Measurements from ENCODE around the gene ANXA4.
A peak's percentile ranks its signal among the peaks of the same experiment; 100 is the strongest.
"Not testable (repeated sequence)": the region's sequence is repeated elsewhere in the genome, so short reads cannot be mapped to it uniquely, and the experiment has no call there.

ANXA4 gene

DNA sequence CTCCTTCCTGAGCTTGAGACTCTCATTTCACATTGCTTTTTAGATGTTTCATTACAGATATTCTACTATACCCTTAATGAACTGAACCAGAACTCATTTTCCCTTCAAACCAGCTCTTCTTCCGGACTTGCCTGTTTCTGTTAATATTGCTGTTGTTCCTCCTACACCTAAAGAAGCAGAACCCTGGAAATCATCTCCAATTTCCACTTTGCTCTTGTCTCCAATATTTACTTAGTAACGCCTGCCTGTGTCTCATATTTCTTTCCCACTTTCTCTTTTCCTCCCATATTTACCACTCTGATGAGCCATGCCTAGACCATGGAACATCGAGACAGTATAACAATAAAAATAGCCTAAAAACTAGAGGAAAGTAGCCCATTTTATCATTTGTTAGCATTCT is 69.7 kb downstream of the ANXA4 start:
- DNase-seq, result no peak

DNA sequence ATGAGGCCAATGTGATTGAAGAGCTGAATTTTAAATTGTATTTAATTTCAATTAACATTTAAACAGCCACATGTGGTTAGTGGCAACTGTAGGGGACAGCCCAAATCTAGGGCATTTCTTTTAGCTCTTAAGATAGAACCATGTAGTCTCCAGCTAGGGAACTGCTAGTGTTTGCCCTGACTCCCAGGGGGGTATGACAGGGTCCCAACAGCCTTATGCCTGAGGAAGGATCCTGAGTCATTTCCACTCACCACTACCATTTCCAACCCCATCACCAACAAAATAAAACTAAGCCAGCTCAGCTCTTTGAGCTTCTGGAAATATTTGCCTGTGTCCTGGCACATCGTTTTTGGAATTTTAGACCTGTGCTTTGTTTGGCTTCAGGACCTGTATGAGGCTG is 73.8 kb downstream of the ANXA4 start:
- no peak for DNase-seq

DNA sequence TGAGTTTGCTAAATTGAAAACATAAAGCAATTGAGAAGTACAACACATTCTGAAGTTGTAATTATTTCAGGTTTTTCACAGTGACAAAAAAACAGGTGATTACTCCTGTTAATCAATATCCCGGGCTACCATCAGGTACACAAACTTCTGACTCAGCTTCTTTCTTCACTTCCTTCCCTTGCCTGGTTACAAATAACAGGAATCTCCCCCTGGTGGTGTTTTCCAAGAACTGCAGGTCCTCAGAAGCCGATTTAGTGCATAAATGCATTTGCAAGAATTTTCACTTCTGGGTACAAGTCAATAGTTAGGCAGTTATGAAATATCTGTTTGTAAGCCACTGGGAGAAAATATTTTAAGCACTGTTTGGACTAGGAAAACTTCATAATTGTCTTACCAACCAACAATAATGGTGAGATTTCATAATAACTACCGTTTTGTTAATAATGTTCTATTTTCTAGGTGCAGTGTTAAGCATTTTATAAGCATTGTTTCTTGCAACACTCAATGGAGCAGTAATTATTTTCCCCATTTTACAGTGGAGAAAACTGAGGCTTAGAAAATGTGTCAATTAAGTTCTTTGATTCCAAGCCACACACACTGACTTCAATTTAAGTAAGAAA is 75.1 kb downstream of the ANXA4 start:
- peak; percentile 72 for DNase-seq

DNA sequence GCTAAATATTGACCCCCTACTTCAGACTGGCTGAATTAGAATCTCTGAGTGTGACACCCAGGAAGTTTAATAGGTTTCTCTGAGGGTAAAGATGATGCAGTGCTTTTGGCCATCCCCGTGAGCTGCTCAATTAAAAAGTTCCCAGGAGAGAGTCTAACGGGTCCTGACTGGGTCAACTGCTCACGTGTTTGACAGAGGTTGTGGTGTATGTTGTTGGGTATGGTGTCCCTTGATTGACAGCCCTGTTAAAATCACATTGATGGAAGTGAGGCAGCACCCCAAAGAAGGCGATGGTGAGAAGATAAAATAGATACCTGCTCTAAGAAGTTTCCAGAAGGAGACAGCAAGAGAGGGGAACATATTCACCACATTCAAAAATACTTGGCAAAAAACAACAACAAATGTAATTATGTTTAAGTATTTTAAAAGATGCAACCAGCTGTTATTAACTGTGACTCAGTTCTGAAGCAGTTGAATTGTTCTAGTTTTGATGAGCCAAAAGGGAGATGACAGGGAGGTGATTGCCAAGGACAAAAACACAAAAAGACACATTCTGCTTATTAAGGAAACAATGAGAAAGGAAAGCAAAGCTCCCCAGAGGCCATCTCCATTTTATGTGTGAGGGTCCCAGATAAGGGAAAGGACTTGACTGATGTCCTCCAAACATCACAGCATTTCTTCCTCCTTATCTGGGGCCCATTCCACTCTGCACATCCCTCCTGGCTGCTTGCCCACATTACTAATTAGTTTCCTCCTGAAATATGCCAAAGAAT is 76.0 kb downstream of the ANXA4 start:
- no peak for DNase-seq

DNA sequence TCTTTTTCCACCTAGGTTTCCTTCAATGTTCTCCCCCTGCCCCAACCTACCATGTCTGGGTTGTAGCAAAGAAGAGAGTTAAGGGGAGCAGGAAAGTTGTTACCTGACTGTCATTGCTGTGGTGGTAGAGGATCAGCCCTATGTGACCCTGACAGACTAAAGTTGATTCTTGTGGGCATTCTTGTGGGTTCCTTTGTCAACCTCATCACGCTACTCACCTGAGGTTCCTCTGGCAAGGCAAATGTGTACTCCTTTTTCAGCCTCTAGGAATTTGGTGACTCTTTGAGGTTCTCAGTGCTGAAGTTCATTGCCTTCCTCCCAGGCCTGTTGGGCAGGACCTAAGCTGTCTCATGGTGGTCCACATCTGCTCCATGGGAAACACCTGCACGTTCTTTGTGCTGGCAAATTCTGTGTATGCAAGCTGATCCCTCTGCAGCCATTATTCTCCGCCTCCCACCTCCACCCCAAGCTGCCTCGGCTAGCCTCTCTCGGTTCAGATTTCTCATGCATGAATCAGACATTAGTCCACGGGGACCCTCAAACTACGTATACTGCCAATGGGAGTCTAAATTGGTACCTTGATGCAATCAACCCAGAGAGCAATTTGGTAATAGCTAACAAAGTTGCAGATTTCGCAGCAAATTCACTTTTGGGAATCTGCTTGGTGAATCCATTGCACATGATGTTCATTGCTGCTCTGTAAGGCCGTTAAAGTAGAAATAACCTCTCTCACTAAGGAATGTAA is 86.0 kb downstream of the ANXA4 start:
- no peak for DNase-seq

DNA sequence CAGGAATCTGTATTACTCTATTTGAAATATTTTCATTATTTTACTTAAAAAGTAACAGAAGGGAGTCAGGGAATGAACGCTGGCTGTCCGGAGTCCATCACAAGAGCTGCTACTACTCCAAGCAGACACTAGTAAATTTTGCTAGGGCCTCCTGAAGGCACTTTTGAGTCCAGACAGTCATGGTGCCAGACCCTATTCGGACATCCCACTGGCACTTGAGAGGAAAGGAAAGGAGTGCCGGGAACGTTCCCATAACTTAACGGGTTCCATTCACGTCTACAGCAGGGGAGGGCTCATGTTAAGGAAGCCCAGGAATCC is 87.0 kb downstream of the ANXA4 start:
- no peak for DNase-seq

DNA sequence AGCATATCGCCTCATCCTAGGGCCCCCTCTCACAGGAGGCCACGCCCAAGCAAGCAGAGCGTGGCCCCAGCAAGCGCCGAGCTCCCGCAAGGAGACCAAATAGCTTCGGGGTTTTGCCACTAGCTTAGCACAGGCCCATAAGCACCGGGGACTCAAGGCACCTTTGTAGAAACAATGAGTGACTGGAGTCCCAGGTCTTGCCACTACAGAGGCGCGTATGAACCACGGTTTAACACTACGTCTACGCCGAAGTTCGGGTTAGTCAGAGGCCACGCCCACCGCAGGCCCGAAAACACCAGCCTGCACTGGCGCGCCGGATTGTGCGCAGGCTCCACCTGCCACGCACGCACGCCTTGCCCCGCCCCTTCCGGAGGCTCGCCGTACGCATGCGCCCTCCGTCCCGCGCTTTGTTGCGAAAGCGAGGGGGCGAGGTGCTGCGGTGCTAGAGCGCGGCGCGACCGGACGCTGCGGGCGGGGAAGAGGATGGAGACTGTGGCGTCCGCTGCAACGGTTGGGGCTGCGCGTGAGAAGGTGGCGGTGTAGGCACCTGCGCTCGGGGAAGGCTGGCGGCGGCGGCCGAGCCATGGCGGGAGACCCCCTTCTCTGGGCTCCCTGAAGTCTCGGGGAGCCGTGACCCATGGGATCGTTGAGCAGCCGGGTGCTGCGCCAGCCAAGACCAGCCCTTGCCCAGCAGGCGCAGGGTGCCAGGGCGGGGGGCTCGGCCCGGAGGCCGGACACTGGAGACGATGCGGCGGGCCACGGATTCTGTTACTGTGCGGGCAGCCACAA is 87.5 kb downstream of the ANXA4 start, which contains the start of gene GMCL1:
Gene GMCL1, plus strand, starts transcription at position 405 of the 789 bp plus-strand sequence. Its CDS starts 233 bp downstream, at position 638.
- DNase-seq, result peak; percentile 98

DNA sequence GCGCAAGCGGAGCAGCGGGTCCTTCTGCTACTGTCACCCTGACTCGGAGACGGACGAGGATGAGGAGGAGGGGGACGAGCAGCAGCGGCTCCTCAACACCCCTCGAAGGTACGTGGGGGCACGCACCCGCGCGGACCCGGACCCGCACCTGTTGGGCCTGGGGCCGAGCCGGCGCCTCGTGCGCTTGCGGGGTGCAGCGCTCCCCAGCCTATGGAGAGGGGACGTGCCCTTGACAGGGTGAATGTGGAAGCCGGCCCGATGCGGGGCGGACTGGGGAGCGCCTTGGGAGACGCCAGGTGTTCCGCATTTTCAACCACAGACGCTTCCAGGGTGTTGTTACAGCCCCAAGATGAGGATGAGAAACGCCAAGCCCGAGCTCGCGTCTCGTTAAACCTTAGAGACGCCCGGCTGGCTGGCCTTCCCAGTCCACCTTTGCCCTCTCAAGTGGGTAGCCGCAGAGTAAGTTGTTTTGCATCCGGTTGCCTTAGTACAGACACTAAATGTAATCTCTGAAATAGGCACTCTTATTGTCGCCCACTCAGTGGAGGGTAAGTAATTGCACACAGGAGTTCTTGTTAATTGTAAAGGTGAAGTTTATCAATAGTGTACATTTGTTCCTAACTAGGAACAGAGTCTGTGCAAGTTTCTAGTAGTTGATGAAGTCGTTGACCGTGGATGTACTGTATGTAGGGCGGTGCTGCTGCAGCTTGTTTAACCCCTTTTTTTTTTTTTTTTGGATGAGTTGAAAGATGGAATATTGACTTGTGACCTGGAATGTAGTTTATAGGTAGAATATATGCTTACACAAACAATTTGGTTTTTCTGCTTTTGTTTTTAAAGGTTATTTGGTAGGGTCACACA is 88.3 kb downstream of the ANXA4 start:
- peak; percentile 35 for DNase-seq

DNA sequence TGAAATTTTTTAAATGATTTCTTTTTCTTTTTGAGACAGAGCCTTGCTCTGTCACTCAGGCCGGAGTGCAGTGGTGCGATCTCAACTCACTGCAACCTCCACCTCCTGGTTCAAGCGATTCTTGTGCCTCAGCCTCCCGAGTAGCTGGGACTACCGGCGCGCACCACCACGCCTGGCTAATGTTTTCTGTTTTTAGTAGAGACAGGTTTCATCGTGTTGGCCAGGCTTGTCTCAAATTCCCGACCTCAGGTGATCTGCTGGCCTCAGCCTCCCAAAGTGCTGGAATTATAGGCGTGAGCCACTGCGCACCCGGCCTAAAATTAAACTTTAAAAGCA is 88.9 kb downstream of the ANXA4 start:
- DNase-seq, result not testable (repeated sequence)

DNA sequence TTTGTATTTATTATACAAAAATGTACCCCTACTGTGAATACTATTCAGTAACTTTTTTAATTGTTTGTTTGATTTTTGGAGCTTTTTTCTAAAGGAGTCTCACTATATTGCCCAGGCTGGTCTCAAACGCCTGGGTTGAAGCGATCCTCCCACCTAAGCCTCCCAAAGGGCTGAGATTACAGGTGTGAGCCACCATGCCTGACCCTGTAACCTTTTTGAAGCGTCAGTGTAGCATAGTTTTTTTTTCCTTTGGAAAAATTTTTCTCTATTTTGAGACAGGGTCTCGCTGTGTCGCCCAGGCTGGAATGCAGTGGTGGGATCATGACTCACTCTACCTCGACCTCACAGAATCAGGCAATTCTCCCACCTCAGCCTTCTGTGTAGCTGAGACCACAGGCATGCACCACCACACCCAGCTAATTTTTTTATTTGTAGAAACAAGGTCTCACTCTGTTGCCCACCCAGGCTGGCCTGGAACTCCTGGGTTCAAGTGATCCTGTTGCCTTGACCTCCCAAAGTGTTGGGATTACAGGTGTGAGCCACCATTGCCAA is 89.5 kb downstream of the ANXA4 start:
- no peak for DNase-seq

DNA sequence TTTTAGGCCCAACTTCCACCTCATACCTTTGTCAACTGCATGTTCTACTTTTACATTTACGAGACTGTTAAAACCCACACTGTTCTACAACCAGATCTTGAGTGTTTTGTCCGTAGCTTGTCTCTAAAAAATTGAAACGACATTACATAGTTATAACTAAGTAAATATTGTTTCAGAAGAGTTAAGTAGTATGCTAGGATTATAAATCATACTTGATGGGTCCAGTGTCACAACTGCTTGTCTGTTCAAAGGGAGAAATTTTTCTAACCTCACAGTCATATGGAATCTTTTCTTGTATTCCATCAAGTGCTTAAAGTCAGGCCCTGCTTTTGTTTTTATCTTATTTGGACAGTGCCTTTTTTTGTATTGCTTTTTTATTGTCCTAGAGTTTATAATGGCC is 91.8 kb downstream of the ANXA4 start:
- DNase-seq, result no peak

DNA sequence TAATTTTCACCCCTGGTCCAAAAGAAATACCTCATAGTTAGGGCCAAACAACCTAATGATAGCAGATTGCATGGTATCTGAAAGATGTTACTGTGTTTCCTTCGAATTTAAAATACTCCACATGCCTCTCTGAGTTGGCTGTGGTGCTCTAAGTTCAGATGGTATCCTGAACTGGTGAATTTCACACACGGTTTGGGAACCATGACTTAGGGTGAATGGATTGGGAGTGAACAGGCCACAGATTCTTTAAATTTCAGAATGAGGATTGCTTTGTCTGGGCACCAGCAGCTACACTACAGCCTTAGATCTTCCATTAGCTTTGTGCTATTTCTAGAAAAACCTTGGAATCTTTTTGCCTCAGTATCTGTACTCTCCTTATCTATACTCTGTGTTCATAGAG is 93.7 kb downstream of the ANXA4 start:
- no peak for DNase-seq

DNA sequence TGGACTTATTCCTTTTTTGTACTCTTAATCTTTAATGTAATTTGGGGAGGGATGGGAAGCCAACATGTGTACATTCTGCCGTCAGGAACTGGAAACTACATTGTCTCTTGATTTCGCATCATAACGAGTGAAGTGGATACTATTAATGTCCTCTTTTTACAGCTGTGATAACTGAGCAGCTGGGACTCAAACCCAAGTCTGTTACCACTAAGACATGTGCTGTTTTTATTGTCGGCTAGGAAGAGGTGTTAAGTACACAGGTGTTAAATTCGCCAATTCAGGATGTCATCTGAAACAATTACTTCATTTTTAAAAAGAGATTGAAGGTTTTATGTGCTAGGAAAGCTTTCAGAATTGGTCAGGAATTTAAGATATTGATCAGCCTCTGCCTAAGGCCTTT is 94.4 kb downstream of the ANXA4 start:
- no peak for DNase-seq

DNA sequence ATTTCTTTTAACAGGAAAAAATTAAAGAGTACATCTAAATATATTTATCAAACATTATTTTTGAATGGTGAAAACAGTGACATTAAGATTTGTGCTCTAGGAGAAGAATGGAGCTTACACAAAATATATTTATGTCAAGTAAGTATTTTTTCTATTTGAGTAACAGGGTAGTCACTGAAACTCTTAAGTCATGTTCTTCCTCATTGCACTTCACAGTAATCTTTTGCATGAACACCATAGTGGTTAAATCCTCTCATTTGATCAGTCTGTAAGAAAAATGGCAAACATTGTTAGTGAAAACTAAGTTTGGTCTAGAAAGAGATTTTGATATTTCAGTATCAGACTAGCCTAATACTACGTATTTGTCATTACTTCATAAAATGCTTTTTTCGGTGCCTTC is 95.6 kb downstream of the ANXA4 start:
- no peak for DNase-seq

DNA sequence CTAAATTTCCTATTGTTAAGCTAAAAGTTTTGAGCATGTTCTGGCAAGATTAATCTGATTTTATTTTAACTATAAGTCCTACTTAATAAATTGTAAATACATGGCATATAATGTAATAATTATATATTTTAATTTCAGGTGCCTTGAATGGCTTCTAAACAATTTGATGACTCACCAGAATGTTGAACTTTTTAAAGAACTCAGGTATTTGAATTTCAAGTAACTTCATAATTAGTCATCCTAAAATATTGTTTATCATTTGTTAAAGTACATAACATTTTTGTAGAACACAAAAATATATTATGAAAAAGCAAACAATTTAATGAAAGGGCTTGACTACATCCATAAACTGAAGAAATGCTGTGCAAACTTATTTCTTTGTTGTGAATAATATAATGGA is 102.1 kb downstream of the ANXA4 start:
- no peak for DNase-seq

DNA sequence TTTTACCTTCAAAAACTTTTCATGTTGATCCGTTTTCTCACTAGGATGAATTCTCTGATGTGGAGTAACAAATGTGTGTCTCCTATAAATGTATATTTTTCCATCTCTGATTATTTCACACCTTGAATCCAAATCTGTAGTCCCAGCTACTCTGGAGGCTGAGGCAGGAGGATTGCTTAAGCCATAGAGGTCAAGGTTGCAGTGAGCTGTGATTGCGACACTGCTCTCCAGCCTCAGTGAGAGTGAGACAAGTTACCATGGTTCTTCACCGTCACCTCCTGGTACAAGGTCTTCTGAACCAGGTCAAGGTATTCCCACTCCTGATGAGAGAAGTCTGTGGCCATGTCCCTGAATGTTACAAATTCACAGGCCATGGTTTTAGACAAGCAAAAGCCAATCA is 102.6 kb downstream of the ANXA4 start:
- no peak for DNase-seq

DNA sequence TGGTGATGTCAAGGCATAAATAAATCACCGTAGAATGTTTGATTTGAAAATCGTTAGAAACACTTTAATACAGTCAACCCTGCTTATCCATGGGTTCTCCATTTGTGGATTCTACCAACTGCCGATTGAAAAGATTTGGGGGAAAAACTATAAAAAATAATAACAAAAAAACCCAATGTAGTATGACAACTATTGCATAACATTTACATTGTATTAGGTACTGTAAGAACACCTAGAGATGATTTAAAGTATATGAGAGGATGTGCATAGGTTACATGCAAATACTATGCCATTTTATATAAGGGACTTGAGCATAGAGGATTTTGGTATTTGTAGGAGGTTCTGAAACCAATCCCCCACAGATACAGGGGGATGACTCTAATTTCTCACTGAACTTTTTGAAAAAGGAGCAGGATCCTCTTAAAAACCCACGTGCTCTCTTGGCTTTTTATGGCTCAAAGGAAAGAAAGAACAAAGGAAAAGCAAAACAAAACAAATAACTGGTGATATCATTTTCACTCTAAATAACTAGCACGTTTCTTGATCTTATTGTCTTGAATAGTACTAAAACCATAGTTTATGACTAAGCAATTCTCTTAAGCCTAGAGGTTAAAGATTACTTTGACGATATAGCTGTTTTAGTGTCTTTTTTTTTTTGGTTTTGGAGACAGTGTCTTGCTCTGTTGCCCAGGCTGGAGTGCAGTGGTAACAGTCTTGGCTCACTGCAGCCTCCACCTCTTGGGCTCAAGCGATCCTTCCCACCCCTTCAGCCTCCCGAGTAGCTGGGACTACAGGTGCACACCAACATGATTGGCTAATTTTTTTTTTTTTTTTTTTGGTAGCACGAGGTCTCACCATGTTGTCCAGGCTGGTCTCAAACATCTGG is 104.5 kb downstream of the ANXA4 start:
- no peak for DNase-seq

DNA sequence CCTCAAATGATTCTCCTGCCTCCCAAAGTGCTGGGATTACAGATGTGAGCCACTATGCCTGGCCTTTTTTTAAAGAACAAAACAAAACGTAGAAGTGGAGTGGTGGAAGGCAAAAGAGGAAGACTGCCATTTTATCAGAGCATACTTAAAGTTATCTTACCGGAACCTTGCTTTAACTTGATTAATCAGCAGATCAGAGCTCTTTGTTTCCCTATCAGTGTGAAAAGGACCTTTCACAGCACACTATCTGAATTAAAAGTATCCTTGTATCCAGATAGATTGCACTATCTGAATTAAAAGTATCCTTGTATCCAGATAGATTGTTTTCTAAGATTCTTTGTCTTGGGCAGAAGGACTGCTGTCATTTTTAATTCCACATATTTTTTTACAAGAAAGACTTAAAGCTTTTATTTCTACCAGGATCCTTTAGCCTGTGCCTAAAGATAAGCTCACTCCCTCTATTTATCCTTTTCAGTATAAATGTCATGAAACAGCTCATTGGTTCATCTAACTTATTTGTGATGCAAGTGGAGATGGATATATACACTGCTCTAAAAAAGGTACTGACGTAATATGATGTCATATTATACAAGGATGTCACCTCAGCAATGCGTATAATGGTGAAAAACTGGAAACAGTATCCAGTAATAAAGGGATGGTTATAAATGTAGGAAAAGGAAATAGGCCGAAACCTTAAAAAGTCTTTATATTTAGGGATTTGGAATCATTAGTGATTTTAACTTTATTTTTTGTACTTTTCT is 105.3 kb downstream of the ANXA4 start:
- no peak for DNase-seq

DNA sequence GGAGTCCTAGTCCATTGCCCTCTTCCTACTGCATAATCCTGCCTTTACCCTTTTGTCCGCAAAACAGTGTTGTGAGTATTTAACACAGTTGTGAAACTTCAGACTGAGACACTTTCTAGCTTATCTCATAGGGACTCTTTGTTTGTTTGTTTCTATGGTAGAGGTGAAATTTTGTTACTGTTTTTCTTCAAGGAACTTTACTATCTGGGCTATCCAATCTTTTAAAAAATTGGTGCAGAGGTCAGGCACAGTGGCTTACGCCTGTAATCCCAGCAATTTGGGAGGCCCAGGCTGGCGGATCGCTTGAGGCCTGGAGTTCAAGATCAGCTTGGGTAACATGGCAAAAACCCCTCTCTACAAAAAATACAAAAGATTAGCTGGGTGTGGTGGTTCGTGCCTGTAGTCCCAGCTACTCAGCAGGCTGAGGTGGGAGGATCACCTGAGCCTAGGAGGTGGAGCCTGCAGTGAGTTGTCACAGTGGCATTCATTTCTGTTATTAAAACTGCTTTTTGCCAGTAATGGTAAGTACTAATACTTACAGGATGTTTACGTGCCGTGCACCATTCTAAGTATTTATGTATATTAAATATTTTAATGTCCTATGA is 106.4 kb downstream of the ANXA4 start:
- DNase-seq, result no peak

DNA sequence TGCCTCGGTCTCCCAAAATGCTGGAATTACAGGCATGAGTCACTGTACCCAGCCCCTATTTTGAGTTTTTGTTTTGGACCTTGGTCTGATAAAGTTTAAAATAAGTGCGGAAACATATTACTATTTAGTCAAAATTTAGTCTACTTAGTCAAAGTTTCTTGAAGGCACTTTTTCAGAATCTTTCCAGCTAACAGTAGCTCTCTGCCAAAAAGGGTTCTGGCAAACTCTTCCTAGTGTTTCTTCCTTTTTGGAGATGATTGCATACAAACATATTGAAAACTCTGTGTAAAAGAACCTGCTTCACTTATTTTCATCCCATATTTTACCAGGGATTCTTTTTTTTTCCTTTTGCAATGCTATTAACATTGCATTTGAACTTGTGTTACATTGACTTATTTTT is 116.3 kb downstream of the ANXA4 start:
- DNase-seq, result no peak
